ENCODE data around the gene TFF1. TPM values are rescaled to one million over a fixed set of nuclear protein-coding genes. Genes with fewer than 3 reads are reported as not detected.

The TFF1 gene
- total RNA-seq, 1 donor from 2014 or later, result 136 TPM

GRCh38 chr21:42388740-42389448, 22.6 kb upstream of the TFF1 start:
- H3K4me1 Mint-ChIP-seq (ENCODE audit: unreplicated experiment), result peaks cover 31% of the 10 kb centered on the region
- H3K4me3 Mint-ChIP-seq, result peak overlapping the region; percentile 71
- no peaks in the 10 kb centered on the region for H3K27me3 Mint-ChIP-seq
- H3K27ac Mint-ChIP-seq, result peak overlapping the region; percentile 85
- DNase-seq (ENCODE audit: extremely low spot score, unreplicated experiment), result no peak
- H3K36me3 Mint-ChIP-seq, result no peaks in the 10 kb centered on the region
- no peaks in the 10 kb centered on the region for H3K9me3 Mint-ChIP-seq
- TF ChIP-seq, protein P1, sequence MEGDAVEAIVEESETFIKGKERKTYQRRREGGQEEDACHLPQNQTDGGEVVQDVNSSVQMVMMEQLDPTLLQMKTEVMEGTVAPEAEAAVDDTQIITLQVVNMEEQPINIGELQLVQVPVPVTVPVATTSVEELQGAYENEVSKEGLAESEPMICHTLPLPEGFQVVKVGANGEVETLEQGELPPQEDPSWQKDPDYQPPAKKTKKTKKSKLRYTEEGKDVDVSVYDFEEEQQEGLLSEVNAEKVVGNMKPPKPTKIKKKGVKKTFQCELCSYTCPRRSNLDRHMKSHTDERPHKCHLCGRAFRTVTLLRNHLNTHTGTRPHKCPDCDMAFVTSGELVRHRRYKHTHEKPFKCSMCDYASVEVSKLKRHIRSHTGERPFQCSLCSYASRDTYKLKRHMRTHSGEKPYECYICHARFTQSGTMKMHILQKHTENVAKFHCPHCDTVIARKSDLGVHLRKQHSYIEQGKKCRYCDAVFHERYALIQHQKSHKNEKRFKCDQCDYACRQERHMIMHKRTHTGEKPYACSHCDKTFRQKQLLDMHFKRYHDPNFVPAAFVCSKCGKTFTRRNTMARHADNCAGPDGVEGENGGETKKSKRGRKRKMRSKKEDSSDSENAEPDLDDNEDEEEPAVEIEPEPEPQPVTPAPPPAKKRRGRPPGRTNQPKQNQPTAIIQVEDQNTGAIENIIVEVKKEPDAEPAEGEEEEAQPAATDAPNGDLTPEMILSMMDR (conservative IDR thresholded peaks at IDR 0.05), result no peak

GRCh38 chr21:42387843-42388340, 21.6 kb upstream of the TFF1 start:
- peak overlapping the region; percentile 9 for H3K27ac Mint-ChIP-seq
- TF ChIP-seq, protein P1 (conservative IDR thresholded peaks at IDR 0.05), result no peak
- H3K27me3 Mint-ChIP-seq, result no peaks in the 10 kb centered on the region
- H3K4me1 Mint-ChIP-seq (ENCODE audit: unreplicated experiment), result peaks cover 31% of the 10 kb centered on the region
- no peak for DNase-seq (ENCODE audit: extremely low spot score, unreplicated experiment)
- no peaks in the 10 kb centered on the region for H3K9me3 Mint-ChIP-seq
- no peaks in the 10 kb centered on the region for H3K36me3 Mint-ChIP-seq
- H3K4me3 Mint-ChIP-seq, result peak overlapping the region; percentile 61

- no peak for DNase-seq (ENCODE audit: extremely low spot score, unreplicated experiment)
- peak overlapping the region; percentile 61 for H3K4me3 Mint-ChIP-seq
- peak overlapping the region; percentile 11 for H3K27ac Mint-ChIP-seq
- peaks cover 31% of the 10 kb centered on the region for H3K4me1 Mint-ChIP-seq (ENCODE audit: unreplicated experiment)
- no peaks in the 10 kb centered on the region for H3K27me3 Mint-ChIP-seq
- no peaks in the 10 kb centered on the region for H3K36me3 Mint-ChIP-seq
- H3K9me3 Mint-ChIP-seq, result peaks cover 2% of the 10 kb centered on the region
- TF ChIP-seq, protein P1 (conservative IDR thresholded peaks at IDR 0.05), result no peak
Measured at GRCh38 chr21:42387164-42387563, 20.8 kb upstream of the TFF1 start.

GRCh38 chr21:42386034-42386591, 19.8 kb upstream of the TFF1 start:
- Mint-ChIP-seq H3K27me3 (no peaks in the 10 kb centered on the region), H3K36me3 (no peaks in the 10 kb centered on the region), H3K4me1 (ENCODE audit: unreplicated experiment) (peaks cover 31% of the 10 kb centered on the region), H3K4me3 (no peak overlapping the region), H3K27ac (no peak overlapping the region), H3K9me3 (peaks cover 3% of the 10 kb centered on the region)
- DNase-seq (ENCODE audit: extremely low spot score, unreplicated experiment), result no peak
- TF ChIP-seq, protein P1 (conservative IDR thresholded peaks at IDR 0.05), result no peak

GRCh38 chr21:42385619-42386018, 19.3 kb upstream of the TFF1 start:
- H3K36me3 Mint-ChIP-seq, result no peaks in the 10 kb centered on the region
- H3K9me3 Mint-ChIP-seq, result peaks cover 3% of the 10 kb centered on the region
- no peak for DNase-seq (ENCODE audit: extremely low spot score, unreplicated experiment)
- peak overlapping the region; percentile 21 for H3K27ac Mint-ChIP-seq
- H3K4me1 Mint-ChIP-seq (ENCODE audit: unreplicated experiment), result peaks cover 31% of the 10 kb centered on the region
- TF ChIP-seq, protein P1 (conservative IDR thresholded peaks at IDR 0.05), result no peak
- no peaks in the 10 kb centered on the region for H3K27me3 Mint-ChIP-seq
- H3K4me3 Mint-ChIP-seq, result no peak overlapping the region
